ENCODE results near the gene SMTNL2.

The SMTNL2 gene

DNA sequence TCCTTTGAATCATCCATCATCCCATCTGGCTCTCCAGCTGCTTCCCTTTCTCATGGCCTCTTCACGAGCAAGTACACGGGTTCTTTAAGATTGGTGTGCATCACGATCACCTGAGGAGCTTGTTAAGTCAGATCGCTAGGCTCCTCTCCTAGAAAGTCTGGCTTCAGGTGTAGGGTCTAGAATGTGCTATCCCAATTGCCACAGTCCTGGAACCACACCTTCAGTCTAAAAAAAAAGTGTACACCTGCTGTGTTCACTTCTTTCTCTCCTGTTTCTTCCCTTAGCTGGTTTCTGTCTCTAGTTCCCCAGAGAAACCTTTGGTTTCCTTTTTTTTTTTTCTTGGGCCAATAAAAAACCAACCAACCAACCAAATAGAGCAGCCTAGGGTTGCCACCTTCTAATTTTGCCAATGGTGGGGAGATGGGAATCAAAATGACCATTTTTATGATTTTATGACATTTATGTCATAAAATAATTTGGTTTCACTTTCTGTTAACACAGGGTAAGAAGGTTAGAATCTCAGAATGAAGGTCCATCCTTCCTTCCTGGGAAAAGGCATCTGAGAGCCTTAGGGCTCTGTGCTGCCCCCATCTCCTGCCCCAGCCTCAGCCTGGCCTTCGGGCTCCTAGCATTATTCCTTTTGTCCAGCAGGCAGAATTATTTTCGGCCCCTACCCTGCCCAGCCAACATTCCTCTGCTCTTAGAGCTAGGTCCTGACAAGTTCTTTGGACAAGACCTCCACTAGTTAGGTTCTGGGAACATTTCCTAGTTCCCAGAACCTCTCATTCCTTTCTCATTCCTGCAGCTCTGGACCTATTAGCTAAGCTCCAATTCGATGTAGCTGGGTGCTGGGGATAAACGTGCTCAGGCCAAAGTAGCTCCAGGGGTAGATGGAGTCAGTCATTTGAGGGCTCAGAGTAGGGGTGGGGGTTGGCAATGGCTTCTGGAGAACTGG is 22.0 kb upstream of the SMTNL2 start:
- no peak for FAIRE-seq
- no peak for DNase-seq (ENCODE audit: insufficient read length, low spot score)
- TF ChIP-seq, protein P1, sequence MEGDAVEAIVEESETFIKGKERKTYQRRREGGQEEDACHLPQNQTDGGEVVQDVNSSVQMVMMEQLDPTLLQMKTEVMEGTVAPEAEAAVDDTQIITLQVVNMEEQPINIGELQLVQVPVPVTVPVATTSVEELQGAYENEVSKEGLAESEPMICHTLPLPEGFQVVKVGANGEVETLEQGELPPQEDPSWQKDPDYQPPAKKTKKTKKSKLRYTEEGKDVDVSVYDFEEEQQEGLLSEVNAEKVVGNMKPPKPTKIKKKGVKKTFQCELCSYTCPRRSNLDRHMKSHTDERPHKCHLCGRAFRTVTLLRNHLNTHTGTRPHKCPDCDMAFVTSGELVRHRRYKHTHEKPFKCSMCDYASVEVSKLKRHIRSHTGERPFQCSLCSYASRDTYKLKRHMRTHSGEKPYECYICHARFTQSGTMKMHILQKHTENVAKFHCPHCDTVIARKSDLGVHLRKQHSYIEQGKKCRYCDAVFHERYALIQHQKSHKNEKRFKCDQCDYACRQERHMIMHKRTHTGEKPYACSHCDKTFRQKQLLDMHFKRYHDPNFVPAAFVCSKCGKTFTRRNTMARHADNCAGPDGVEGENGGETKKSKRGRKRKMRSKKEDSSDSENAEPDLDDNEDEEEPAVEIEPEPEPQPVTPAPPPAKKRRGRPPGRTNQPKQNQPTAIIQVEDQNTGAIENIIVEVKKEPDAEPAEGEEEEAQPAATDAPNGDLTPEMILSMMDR (IDR thresholded peaks at IDR 0.05; ENCODE audit: insufficient read depth, missing control alignments): no peak

DNA sequence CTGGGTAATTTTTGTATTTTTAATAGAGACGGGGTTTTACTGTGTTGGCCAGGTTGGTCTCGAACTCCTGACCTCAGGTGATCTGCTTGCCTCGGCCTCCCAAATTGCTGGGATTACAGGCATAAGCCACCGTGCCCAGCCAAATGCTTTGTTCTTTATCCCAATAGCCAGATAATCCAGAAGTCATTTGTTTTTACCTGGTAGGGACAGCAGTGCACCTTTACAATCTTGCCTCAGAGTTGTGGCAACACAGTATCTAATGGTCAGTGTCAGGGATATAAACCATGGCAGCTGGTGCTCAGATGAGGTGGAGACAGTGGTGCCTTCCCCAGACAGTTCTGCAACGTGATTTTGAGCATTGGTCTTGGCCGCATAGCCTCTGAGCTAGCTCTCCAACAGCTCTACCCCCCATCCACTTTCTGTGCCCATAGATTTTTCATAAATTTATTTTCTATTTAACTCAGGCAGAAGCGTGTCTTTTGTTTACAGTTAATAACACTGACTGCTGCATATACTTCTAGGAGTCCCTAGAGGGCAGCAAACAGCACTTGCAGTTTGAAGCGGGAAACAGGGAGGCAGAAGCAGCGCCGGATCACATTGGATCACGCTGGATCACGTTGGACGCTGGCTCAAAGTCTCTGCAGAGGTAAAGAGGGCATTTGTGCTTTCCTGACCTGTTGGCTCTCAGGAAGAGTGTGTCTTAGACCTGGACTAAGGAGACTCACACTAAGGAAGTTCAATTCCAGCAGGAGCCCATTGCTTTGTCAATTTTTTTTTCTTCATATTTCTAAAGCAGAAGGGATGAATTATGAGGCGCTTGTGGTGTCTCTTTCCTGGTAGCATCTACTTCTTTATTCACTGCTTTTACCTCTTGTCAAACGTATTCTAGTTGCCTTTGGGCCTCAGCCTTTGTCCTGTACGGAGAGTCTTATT is 18.9 kb upstream of the SMTNL2 start:
- peak; percentile 62 for DNase-seq (ENCODE audit: insufficient read length, low spot score)
- FAIRE-seq: no peak
- TF ChIP-seq, protein P1 (IDR thresholded peaks at IDR 0.05; ENCODE audit: insufficient read depth, missing control alignments): peak; percentile 68

DNA sequence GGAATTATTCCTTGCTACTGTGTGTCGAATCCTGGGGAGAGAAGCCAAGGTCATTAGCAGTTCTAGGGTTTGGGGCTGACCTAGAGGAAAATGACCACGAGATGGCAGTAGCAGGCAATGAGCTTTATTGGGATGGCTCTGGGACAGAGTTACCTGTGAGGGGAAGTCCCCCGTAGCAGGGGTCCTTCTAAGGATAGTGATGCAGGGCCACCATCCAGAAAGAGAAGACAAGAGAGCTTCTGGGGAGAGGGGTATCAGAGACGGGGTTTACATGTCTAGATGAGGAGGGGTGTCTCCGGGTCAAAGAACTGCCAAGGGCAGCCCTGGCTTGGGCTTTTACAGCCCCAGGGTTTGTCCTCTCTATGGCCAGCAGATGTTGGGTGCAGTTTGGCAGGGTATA is 17.5 kb upstream of the SMTNL2 start:
- no peak for FAIRE-seq
- TF ChIP-seq, protein P1 (IDR thresholded peaks at IDR 0.05; ENCODE audit: insufficient read depth, missing control alignments): peak; percentile 51

DNA sequence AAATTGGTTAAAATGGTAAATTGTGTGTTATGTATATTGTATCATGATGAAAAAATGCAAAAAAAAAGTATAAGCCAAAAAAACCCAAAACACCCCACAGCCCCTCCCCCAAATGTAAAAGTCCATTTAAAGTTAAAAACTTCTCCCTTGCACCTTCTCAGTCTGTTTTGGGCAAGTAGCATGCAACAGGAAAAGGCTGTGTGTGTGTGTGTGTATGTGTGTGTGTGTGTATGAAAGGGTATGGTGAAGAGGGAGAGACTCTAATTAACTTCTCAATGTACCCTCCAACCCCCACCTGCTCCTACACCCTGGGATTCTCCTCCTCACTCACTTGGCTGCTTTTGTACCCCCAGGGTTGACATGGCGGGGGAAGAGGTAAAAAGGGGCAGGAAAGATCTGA is 14.7 kb upstream of the SMTNL2 start:
- FAIRE-seq (no peak), DNase-seq (ENCODE audit: insufficient read length, low spot score) (no peak)
- TF ChIP-seq, protein P1 (IDR thresholded peaks at IDR 0.05; ENCODE audit: insufficient read depth, missing control alignments): no peak

More for the DNA sequence above, 17.5 kb upstream of the SMTNL2 start:
- peak; percentile 75 for DNase-seq (ENCODE audit: insufficient read length, low spot score)

DNA sequence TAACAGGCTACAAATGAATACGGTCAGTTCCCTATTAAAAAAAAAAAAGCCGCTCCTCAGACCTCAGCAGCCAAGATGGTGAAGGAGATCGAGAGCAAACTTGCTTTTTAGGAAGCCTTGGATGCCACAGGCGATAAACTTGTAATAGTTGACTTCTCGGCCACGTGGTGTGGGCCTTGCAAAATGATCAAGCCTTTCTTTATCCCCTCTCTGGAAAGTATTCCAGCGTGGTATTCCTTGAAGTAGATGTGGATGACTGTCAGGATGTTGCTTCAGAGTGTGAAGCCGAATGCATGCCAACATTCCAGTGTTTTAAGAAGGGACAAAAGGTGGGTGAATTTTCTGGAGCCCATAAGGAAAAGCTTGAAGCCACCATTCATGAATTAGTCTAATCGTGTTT is 12.2 kb upstream of the SMTNL2 start:
- FAIRE-seq: no peak
- DNase-seq (ENCODE audit: insufficient read length, low spot score): no peak
- TF ChIP-seq, protein P1 (IDR thresholded peaks at IDR 0.05; ENCODE audit: insufficient read depth, missing control alignments): no peak

DNA sequence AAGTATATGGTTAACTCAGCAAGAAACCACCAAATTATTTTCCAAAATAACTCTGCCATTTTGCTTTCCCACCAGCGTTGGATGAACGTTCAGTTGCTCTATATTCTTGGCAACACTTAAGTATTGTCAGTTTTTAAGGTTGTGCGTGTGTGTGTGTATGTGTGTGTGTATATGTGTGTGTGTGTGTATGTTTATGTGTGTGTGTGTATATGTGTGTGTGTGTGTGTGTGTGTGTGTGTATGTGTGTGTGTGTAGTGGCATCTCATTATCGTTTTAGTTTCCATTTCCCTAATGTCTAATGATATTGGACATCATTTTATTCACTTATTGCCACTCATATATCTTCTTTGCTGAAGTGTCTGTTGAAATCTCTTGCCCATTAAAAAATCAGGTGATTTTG is 11.2 kb upstream of the SMTNL2 start:
- TF ChIP-seq, protein P1 (IDR thresholded peaks at IDR 0.05; ENCODE audit: insufficient read depth, missing control alignments): no peak
- no peak for FAIRE-seq

More for the DNA sequence above, 11.2 kb upstream of the SMTNL2 start:
- no peak for DNase-seq (ENCODE audit: insufficient read length, low spot score)
